WTC11 (cell line): ENCODE data around the gene CCDC30.

Source experiments
- FOXP1 ChIP-seq: sonication (generic); formaldehyde crosslinking; IDR thresholded peaks from 2 replicates; pipeline ENCODE4 v1.8.0; 2022; ENCODE audit warnings: missing genetic modification reagents, mild to moderate bottlenecking, moderate library complexity, borderline replicate concordance
- HMGA2 ChIP-seq: fragments of 250-450 bp; sonication (Bioruptor Pico); IDR thresholded peaks from 2 replicates; pipeline ENCODE4 v1.4.0; 2021; ENCODE audit warnings: mild to moderate bottlenecking, moderate library complexity
- NR1H2 ChIP-seq: sonication (generic); formaldehyde crosslinking; IDR thresholded peaks from 2 replicates; pipeline ENCODE4 v1.9.0; 2021; ENCODE audit warnings: mild to moderate bottlenecking, moderate library complexity, missing genetic modification reagents
- SMAD3 ChIP-seq: sonication (generic); formaldehyde crosslinking; IDR thresholded peaks from 2 replicates; pipeline ENCODE4 v1.8.0; 2022; ENCODE audit warnings: missing genetic modification reagents, mild to moderate bottlenecking, borderline replicate concordance
- TEAD1 ChIP-seq: sonication (generic); formaldehyde crosslinking; IDR thresholded peaks from 2 replicates; pipeline ENCODE4 v1.8.0; 2022; ENCODE audit warnings: mild to moderate bottlenecking, missing genetic modification reagents
- TP53 ChIP-seq: sonication (generic); formaldehyde crosslinking; IDR thresholded peaks from 2 replicates; pipeline ENCODE4 v1.8.1; 2023; ENCODE audit warnings: mild to moderate bottlenecking, missing genetic modification reagents
- TF ChIP-seq, protein P1 (sequence below): sonication (generic); formaldehyde crosslinking; IDR thresholded peaks from 2 replicates; pipeline ENCODE4 v1.8.1; 2022; ENCODE audit warnings: missing genetic modification reagents, borderline replicate concordance
- TF ChIP-seq, protein P2 (sequence below): fragments of 200-600 bp; IDR thresholded peaks from 2 replicates; pipeline ENCODE4 v1.8.0; 2022; ENCODE audit warnings: antibody characterized with exemption
- TF ChIP-seq, protein P3 (sequence below): sonication (generic); formaldehyde crosslinking; IDR thresholded peaks from 2 replicates; pipeline ENCODE4 v1.8.0; 2022; ENCODE audit warnings: mild to moderate bottlenecking, missing genetic modification reagents

DNA sequence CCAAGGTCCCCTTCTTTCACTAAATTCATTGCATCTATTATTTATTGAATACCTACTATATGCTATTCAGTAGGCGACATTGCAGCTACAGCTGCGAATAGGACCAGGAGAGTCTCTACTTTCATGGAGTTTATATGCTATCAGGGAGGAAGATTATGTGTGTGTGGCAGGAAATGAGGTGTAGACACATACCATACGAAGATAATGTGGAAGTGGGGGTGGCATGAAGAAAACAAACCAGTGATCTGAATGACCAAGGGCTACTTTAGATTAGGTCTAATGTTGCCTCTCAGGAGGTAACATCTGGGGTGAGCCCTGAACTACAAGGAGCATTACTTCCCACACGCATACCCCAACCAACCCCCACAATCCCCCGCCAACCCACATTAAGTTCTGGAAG lies 194.1 kb downstream of the CCDC30 start:
- TF ChIP-seq TEAD1 (CRISPR knock-in tag) (no peak), TP53 (no peak), NR1H2 (no peak), SMAD3 (CRISPR knock-in tag) (no peak), HMGA2 (no peak), FOXP1 (CRISPR knock-in tag) (no peak)
- TF ChIP-seq, protein P1, sequence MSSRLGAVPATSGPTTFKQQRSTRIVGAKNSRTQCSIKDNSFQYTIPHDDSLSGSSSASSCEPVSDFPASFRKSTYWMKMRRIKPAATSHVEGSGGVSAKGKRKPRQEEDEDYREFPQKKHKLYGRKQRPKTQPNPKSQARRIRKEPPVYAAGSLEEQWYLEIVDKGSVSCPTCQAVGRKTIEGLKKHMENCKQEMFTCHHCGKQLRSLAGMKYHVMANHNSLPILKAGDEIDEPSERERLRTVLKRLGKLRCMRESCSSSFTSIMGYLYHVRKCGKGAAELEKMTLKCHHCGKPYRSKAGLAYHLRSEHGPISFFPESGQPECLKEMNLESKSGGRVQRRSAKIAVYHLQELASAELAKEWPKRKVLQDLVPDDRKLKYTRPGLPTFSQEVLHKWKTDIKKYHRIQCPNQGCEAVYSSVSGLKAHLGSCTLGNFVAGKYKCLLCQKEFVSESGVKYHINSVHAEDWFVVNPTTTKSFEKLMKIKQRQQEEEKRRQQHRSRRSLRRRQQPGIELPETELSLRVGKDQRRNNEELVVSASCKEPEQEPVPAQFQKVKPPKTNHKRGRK (CRISPR knock-in tag), result no peak
- TF ChIP-seq, protein P2, sequence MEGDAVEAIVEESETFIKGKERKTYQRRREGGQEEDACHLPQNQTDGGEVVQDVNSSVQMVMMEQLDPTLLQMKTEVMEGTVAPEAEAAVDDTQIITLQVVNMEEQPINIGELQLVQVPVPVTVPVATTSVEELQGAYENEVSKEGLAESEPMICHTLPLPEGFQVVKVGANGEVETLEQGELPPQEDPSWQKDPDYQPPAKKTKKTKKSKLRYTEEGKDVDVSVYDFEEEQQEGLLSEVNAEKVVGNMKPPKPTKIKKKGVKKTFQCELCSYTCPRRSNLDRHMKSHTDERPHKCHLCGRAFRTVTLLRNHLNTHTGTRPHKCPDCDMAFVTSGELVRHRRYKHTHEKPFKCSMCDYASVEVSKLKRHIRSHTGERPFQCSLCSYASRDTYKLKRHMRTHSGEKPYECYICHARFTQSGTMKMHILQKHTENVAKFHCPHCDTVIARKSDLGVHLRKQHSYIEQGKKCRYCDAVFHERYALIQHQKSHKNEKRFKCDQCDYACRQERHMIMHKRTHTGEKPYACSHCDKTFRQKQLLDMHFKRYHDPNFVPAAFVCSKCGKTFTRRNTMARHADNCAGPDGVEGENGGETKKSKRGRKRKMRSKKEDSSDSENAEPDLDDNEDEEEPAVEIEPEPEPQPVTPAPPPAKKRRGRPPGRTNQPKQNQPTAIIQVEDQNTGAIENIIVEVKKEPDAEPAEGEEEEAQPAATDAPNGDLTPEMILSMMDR, result no peak
- TF ChIP-seq, protein P3, sequence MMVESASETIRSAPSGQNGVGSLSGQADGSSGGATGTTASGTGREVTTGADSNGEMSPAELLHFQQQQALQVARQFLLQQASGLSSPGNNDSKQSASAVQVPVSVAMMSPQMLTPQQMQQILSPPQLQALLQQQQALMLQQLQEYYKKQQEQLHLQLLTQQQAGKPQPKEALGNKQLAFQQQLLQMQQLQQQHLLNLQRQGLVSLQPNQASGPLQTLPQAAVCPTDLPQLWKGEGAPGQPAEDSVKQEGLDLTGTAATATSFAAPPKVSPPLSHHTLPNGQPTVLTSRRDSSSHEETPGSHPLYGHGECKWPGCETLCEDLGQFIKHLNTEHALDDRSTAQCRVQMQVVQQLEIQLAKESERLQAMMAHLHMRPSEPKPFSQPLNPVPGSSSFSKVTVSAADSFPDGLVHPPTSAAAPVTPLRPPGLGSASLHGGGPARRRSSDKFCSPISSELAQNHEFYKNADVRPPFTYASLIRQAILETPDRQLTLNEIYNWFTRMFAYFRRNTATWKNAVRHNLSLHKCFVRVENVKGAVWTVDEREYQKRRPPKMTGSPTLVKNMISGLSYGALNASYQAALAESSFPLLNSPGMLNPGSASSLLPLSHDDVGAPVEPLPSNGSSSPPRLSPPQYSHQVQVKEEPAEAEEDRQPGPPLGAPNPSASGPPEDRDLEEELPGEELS (CRISPR knock-in tag), result no peak
